ENCODE results near the gene EXOSC6.
A peak's percentile ranks its signal among the peaks of the same experiment; 100 is the strongest.
"Not testable (repeated sequence)": the region's sequence is repeated elsewhere in the genome, so short reads cannot be mapped to it uniquely, and the experiment has no call there.

Gene EXOSC6

GRCh38 chr16:70254180-70254964 is 2.6 kb upstream of the EXOSC6 start:
- DNase-seq: no peak

DNA sequence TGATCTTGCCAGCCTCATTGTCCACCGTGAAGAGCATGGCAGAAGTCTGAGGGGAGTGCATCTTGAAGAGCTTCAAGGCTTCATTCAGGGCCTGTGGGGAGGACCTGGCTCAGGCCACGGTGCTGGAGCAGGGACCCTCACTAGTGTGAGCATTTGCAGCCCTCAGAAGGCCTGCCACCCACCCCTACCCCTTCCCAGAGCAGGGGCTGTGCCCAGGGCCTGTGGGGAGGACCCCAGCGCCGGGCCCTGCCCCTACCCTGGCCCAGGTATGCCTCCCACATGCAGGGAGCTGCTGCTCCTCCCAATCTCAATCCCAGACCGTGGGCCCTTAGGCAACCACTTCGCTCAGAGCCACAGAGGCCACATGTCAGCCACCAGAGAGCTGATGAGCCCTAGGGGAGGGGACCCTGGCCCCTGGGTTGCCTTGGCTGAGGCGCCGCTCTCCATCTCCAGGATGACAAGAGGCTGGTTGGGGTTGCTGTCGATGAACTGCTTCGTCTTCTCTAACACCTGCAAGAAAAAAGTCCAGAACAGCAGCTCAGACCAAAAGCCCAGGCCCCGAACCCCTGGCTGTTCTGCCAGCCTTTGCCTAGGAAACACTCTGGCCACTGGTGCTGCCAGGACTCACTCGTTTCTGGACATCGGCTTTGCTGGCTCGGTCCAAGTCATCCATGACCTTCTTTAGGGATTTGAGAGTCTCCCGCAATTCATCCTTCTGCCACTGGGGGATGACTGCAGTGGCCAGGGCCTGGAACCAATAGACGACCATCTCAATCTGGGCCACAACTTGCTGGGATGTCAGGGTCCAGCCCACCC is 1.8 kb upstream of the EXOSC6 start:
- DNase-seq: no peak

GRCh38 chr16:70252355-70252988 is 732 bp upstream of the EXOSC6 start:
- no peak for DNase-seq

DNA sequence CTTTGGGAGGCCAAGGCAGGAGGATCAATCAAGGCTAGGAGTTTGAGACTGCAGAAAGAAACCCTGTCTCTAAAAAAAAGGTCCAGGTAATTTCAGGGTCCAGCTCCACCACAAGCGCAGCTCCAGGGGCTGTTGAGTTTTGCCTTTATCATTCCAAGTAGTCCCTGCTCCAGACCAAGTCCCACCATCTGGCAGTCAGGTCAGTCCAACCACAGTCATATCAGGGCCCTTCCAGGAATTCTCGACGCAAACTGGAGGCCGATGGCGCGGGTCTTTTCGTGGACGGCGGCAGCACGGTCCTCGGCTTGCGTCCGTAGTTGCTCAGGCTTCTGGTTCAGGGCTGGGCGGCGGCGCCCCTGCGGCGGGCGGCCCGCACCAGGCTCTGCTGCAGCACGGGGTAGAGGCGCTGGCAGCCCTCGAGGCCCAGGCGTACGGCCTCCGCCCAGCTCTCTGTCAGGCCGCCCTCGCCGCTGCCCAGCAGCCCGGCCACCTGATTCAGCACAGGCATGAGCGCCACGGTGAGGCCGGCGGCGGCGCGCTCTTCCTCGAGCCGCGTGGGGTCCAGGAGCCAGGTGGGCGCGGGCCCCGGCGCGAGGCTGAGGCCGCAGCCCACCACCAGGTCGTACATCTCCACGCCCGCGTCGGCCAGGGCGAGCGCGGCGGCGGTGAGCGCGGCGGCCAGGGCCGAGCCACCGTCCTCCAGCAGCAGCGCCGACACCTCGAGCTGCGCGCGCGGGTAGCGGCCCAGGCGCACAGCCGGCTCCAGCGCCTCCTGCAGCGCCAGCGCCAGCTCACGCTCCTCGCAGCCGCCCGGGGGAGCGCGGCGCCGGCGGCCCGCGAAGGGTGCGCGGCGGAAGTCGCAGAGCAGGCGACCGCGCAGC is 752 bp downstream of the EXOSC6 start:
- DNase-seq: peak; percentile 42

GRCh38 chr16:70249697-70250096 is 2.0 kb downstream of the EXOSC6 start:
- DNase-seq: not testable (repeated sequence)

DNA sequence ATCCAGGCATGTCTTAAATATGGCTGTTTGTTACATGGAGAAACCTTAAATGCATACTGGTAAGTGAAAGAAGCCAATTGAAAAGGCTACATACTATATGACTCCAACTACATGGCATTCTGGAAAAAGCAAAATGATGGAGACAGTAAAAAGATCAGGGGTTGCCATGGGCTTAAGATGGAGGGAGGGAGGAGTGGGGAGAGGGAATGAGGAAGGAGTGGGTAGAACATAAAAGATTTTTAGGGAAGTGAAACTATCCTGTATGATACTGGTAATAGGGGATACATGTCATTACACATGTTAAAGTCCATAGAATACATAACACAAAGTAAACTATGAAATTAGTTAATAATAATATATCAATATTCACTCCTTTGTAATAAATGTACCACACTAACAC is 13.0 kb downstream of the EXOSC6 start:
- not testable (repeated sequence) for DNase-seq

GRCh38 chr16:70231831-70232230 is 19.9 kb downstream of the EXOSC6 start:
- not testable (repeated sequence) for DNase-seq

DNA sequence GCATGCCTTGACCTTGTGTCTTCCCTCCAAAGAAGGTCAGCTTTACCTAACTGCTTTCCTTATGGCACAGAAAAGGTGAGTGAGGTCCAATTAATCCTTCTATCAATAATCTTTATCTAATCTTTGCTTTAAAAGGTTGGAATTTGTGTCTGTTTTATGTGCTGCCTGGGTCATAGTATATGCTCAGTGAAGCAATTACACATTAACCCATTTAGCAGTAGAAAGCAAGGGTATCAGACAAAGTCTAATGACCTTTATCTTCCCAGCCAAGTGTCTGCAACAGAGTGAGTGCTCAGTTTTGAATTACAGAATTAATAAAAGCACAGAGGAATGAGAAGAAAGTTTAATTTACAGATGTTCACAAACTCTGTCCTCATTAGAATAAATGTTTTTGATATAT is 25.7 kb downstream of the EXOSC6 start:
- DNase-seq: not testable (repeated sequence)

DNA sequence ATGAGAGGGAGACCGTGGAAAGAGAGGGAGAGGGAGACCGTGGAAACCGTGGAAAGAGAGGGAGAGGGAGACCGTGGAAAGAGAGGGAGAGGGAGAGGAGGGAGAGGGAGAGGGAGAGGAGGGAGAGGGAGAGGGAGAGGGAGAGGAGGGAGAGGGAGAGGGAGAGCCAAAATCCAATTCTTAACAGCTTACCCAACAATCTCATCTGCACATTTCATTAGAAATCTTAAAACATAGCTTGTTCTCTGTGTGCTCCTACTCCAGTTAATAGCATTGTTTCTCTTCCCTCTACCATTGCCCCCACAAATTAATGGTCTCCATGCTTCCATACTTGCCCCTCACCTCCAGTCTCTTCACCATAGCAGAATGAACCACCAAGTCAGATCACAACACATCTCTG is 26.3 kb downstream of the EXOSC6 start:
- not testable (repeated sequence) for DNase-seq

- not testable (repeated sequence) for DNase-seq
Measured at GRCh38 chr16:70224645-70225044, 27.1 kb downstream of the EXOSC6 start.

GRCh38 chr16:70223971-70224513 is 27.7 kb downstream of the EXOSC6 start:
- DNase-seq: not testable (repeated sequence)

DNA sequence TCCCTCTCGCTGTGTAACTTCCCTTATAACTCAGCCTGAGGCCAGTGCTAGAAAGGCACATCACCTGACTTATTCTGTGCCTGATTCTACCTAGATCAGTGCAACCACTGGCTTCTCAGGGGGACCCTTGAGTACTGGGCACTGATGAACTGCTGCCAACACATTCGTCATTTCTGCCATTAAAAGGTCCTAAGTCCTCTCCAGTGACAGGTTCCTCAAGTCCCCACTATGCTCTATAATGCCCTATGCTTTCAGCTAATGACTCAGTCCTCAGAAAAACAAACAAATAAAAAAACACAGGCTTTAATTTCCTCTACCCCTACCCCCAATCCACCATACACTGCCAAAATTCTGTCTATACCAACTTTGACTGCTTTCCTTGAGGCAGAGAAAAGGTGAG is 28.5 kb downstream of the EXOSC6 start:
- not testable (repeated sequence) for DNase-seq

- DNase-seq: not testable (repeated sequence)
Measured at GRCh38 chr16:70222574-70222973, 29.2 kb downstream of the EXOSC6 start.

- DNase-seq: not testable (repeated sequence)
Measured at GRCh38 chr16:70218586-70218985, 33.2 kb downstream of the EXOSC6 start.

- DNase-seq: not testable (repeated sequence)
Measured at GRCh38 chr16:70206382-70206781, 45.4 kb downstream of the EXOSC6 start.

GRCh38 chr16:70204668-70205405 is 46.9 kb downstream of the EXOSC6 start:
- not testable (repeated sequence) for DNase-seq

DNA sequence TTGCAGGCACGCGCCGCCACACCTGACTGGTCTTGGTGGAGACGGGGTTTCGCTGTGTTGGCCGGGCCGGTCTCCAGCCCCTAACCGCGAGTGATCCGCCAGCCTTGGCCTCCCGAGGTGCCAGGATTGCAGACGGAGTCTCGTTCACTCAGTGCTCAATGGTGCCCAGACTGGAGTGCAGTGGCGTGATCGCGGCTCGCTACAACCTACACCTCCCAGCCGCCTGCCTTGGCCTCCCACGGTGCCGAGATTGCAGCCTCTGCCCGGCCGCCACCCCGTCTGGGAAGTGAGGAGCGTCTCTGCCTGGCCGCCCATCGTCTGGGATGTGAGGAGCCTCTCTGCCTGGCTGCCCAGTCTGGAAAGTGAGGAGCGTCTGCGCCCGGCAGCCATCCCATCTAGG is 47.7 kb downstream of the EXOSC6 start:
- DNase-seq: not testable (repeated sequence)

DNA sequence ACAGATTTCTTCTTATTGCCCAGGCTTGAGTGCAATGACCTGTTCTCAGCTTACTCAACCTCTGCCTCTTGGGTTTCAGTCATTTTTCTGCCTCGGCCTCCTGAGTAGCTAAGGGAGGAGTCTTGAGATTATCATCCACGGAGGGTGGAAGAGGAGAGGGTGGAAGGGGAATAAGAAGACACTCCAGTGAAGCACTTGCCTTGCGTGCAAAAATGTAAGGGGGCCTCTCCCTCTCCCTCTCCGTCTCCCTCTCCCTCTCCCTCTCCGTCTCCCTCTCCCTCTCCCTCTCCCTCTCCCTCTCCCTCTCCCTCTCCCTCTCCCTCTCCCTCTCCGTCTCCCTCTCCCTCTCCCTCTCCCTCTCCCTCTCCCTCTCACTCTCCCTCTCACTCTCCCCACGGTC is 48.2 kb downstream of the EXOSC6 start:
- DNase-seq: not testable (repeated sequence)

DNA sequence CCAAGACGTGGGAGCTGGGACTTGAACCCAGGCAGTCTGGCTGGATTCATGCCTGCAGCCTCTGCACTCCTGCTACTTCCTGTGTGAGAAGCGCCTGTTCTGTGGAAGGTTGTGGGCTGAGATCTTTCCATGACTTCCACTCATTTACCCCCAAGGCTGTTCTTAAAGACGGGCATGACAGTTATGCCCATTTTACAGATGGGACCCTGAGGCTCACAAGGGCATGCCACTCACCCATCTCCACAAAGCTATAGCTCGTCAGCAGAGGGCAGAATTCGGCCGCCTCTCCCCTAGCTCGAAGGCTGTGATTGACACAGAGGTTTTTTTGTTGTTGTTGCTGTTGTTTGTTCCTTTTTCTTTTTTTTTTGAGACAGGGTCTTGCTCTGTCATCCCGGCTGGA is 51.7 kb downstream of the EXOSC6 start:
- DNase-seq: not testable (repeated sequence)

GRCh38 chr16:70199170-70199569 is 52.6 kb downstream of the EXOSC6 start:
- DNase-seq: not testable (repeated sequence)

GRCh38 chr16:70198666-70199065 is 53.1 kb downstream of the EXOSC6 start:
- not testable (repeated sequence) for DNase-seq

Measured in NCI-H146 (cell line).